Stimulated activated CD4-positive, alpha-beta T cell treated with anti-CD3 and anti-CD28 coated beads, Interleukin-1b, Interleukin-23, amount 100 ng/mL, for 4 hours (primary cell): Measurements from ENCODE around the gene EPB41L4B.
"Not testable (repeated sequence)": the region's sequence is repeated elsewhere in the genome, so short reads cannot be mapped to it uniquely, and the experiment has no call there.

ENCODE experiments used
- DNase-seq, 2 donors: peaks; one replicate each; pipeline ENCODE4 v3.0.0-alpha.2; 2020; ENCODE audit warnings: low read depth in 2 of 2

EPB41L4B gene

DNA sequence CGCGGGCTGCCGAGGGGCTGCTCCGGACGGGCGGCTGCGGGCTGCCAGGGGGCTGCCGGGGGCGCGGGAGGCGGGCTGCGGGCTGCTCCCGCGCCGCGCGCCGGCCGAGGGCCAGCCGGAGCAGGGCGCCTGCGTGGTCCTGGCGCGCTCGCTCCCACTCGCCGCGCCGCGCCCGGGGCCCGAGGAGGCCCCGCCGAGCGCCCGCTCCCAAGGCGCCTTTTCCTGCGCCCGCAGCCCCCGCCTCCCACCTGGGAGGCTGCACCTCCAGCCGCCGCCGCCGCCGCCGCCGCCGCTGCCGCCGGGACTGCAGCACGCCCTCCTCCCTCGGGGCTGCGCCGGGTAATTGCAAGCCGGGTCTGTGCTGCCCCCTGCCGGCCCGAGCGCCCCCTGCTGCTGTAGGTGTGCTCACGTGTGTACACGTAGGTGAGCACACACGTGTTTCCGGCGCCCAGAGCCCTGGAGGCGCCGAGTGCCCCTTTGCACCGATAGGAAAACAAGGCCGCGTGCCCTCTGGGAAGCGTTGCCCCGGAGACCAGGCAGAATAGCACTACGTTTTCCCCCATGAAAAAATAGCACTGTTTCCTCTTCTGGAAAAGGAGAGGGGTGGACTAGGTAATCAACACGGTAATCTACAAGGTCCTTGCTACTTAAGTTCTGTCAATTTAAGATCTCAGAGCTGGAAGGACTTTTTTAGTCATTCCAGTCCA is at the start of gene EPB41L4B:
Gene EPB41L4B (minus strand): TSS at position 318 of the 707 bp plus-strand sequence. CDS start 613 bp downstream, outside the sequence.
- DNase-seq: peak; percentile 79 to 92

DNA sequence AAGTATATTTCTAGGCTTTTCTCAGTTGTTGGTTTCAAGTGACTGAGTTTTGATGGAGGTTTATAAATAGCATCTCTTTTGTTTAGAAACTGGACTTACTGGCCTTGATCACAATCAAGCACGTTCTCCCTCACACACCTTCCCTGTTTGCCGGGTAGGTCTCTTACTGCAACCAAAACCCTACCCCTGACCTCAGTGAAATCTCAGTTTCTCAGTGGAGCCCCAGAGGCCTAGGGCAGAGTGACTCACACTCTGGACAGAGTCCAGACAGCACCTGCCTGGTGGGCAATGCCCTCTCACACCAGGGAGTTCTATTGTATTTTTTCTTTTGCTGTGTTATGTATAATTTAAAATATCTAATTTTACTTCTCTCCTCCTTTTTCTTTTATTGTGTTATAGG is 48.4 kb upstream of the EPB41L4B start:
- no peak for DNase-seq

DNA sequence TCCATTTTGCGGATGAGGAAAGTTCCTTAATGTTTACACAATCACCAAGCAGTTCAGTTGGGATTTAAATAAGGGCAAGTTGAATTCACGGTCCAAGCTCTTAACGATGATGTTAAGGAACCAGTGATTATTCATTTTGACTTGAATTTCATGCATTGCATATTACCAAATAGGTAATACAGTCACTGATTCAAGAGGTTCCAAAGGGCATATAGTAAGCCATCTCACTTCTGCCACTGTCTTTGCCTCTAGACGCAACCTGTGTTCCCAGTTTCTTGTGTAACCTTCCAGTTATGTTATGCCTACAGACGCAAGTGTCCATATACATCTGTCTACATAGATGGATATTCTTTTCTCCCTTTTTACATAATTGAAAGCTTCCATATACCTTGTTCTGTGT is 39.9 kb upstream of the EPB41L4B start:
- no peak for DNase-seq

- DNase-seq: not testable (repeated sequence)
These were observed 38.2 kb upstream of the EPB41L4B start for GRCh38 chr9:109358968-109359603.

GRCh38 chr9:109355564-109356297 is 34.9 kb upstream of the EPB41L4B start:
- no peak for DNase-seq

DNA sequence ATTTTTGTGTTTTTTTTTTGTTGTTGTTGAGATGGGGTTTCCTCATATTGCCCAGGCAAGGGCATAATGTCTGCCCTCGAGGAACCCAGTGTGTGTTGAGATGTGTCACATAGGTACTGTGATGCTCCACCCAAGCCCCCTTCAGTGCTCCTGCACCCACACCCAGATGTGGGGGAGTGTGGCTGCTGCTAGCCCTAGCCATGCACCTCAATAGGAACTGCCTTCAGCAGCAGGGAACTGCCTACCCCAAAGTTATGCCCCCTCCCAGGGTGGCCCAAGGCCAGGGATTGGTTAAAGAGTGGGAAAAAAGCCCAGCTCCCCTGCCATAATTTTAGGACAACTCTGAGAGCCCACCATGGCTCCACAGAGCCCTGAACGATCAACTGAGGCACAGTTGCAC is 33.3 kb upstream of the EPB41L4B start:
- DNase-seq: no peak

GRCh38 chr9:109351032-109351431 is 30.2 kb upstream of the EPB41L4B start:
- no peak for DNase-seq

- no peak for DNase-seq
These were observed 28.6 kb upstream of the EPB41L4B start for GRCh38 chr9:109349421-109349846.

DNA sequence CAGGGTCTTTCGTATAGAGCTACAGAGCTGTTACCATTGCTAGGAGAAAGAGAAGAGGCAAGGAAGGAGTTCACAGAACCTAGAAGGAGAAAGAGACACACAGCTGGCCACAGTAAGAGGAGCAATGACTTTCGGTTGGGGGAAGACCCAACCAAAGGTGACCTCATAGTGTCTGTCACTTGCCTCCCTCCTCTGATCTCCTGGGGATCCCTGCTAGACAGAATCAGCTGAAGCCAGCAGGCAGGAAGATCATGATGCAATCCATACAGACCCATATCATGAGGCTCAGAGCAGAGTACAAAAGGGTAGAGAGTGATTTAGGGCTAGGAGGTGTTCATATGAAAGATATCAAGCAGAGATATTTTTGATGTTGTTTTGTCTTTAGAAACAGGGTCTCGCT is 26.0 kb upstream of the EPB41L4B start:
- DNase-seq: no peak

GRCh38 chr9:109344866-109345265 is 24.0 kb upstream of the EPB41L4B start:
- DNase-seq: no peak

- no peak for DNase-seq
These were observed 22.0 kb upstream of the EPB41L4B start for GRCh38 chr9:109342878-109343277.

GRCh38 chr9:109341561-109341960 is 20.7 kb upstream of the EPB41L4B start:
- DNase-seq: no peak

- not testable (repeated sequence) for DNase-seq
These were observed 20.1 kb upstream of the EPB41L4B start for GRCh38 chr9:109340979-109341378.

DNA sequence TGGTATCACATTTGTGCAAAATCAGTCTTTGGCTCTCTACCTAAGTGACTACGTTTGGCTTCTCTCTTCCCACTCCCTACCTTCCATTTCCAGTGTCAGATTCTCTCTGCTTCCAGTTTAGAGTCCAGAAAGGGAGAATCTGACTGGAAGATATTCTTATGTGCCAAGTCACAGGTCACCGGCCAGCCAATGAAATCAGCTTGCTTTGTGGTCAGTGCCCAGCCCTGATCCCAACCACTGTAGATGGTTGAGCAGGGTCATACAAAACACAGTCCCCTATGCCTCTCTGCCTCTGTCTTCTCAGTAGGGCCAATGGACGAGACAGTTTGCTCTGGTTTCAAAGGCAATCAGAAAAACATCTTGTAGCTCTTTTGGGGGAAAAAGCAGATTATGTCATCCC is 15.6 kb upstream of the EPB41L4B start:
- DNase-seq: no peak

- DNase-seq: no peak
These were observed 15.1 kb upstream of the EPB41L4B start for GRCh38 chr9:109335929-109336328.

- no peak for DNase-seq
These were observed 14.3 kb upstream of the EPB41L4B start for GRCh38 chr9:109335121-109335520.

GRCh38 chr9:109331353-109331752 is 10.5 kb upstream of the EPB41L4B start:
- DNase-seq: no peak

DNA sequence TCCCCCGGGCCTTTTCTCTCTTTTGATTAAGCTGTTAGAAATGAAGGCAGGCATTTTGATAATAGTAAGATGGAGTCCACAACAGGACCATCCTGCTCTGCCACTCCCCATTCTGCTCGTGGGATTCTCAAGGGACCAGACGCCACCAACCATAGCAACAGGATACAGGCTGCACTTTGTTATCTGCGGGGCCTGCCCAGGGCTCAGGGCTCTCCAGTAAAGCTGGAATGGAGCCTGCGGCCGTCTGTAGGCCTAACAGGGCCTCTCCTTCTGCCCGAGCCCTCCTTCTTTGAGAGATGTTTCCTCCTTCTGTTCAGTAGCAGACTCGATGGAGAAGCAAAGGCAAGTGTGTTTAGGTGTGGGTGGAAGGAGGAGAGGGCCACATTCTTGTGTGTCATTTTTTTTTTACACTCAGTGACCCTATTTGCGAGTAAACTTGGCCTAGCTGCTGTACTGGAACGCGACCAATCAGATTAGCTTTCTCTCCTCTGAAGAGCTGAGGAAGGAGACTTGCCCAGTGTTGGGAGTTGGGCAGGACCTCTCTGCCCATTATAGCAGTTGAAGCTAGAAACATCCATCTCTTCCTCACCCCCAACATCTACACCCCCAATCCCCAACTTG is 8.9 kb upstream of the EPB41L4B start:
- DNase-seq: no peak

DNA sequence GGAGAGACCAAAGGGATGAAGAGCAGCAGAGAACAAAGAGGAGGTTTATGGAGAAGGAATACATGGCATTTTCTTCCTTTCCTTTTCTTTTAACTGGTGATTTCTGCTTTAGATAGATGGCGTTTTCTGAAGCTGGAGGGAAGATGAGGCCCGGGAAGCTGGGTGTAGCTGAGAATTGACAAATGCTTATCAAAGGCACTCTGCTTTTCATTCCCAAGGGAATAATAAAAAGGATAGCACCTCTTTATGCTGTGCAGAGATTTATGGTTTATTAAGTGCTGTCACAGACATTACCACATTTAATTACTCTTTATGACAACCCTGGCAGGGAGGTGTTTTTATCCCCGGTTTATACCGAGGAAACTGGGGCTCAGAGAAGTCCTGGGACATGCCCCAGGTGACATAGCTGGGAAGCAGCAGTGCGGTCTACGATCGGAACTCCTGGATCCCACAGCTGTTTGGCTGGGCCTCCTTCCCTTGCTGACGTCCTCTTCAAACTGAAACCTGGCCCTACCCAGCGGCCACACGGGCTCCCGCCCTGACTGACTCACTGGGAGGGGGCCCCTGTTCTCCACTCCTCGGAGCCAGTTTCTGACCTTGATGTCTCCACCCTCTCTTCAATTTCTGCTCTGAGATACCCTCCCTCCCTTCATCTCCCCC is 8.2 kb upstream of the EPB41L4B start:
- no peak for DNase-seq

DNA sequence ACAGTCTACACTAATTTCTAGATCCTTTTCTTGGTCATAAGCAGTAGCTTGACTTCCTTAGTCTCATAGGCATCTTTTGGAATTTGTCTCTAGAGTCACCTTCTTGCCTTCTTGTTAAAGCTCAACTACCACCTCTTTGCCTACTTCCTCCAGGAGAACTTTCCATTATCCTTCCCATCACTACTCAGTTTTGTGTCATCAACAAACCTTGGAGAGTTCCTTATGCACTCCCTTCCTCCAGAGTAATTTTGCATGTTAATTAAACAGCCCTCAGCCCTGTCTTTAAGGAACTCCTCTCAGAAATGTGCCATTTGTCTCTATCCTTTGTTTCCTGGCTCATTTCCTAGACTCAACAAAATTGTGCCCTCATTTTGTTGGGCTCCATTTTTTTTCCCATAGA is 4.2 kb upstream of the EPB41L4B start:
- DNase-seq: no peak

GRCh38 chr9:109323771-109324170 is 2.9 kb upstream of the EPB41L4B start:
- DNase-seq: no peak

DNA sequence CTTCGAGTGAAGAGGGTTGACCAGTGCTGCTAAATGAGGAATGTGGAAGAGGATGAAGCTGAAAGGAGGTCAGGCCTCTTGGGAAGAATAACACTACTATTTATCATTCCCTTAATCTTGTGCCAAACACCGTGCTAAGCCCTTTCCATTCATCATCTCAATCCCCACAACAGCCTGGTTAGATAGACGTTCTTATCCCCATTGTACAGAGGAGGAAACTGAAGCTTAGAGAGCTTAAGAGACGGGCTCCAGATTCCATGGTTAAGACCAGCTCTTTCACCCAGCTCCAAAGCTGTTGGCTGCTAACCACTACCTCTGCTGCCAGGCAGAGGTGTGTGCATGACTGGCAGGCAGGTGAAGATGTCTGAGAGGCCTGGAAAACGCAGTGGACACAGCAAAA is 868 bp upstream of the EPB41L4B start:
- DNase-seq: no peak
